Gastroesophageal sphincter (tissue), 3 donors: ENCODE measurements around the gene PTPN4.

Source experiments
- CTCF ChIP-seq, 4 experiments: fragments of 200-600 bp in 2 of 4; fragments of 450-650 bp in 2 of 4; sonication (generic) in 1 of 4; IDR thresholded peaks; one replicate each; pipeline ENCODE4 v1.5.1; 2017 to 2019; ENCODE audit warnings: antibody characterized with exemption in 4 of 4, mild to moderate bottlenecking in 2 of 4, moderate library complexity in 2 of 4
- POLR2AphosphoS5 ChIP-seq: sonication (generic); formaldehyde crosslinking; IDR thresholded peaks from one replicate; pipeline ENCODE4 v1.6.1; 2017; ENCODE audit warnings: antibody characterized with exemption

GRCh38 chr2:119755906-119756305 is 3.8 kb upstream of the PTPN4 start:
- TF ChIP-seq CTCF (IDR thresholded peaks at IDR 0.05) = no peak
- no peak for TF ChIP-seq POLR2AphosphoS5
